Smooth muscle cell of trachea (primary cell): ENCODE measurements around the gene HNRNPCL1. TPM values are rescaled to one million over a fixed set of nuclear protein-coding genes. Genes with fewer than 3 reads are reported as not detected.

Experiments used
- total RNA-seq: library from RNA; depleted of rRNA; stranded (reverse); fragments of >200 nt; gene quantifications from 2 replicates; pipeline ENCODE4 v1.2.1, GENCODE V29; 2014

Gene HNRNPCL1
- total RNA-seq: not detected in 2 replicates

GRCh38 chr1:12848620-12849019 is at the start of gene HNRNPCL1:
HNRNPCL1 (minus strand) TSS chr1:12848720; CDS start chr1:12848289, 431 bp downstream.

GRCh38 chr1:12898170-12898569 is 49.6 kb upstream of the HNRNPCL1 start, which contains the start of gene PRAMEF10:
PRAMEF10 (minus strand) TSS chr1:12898270; CDS start chr1:12895847, 2,423 bp downstream.

GRCh38 chr1:12886101-12886500 is 37.6 kb upstream of the HNRNPCL1 start, which contains the start of gene PRAMEF4:
PRAMEF4 (minus strand) TSS chr1:12886201; CDS start chr1:12883394, 2,807 bp downstream.

GRCh38 chr1:12856786-12857185 is 8.3 kb upstream of the HNRNPCL1 start, which contains the start of gene PRAMEF2:
PRAMEF2 (plus strand) TSS chr1:12857086; CDS start chr1:12859010, 1,924 bp downstream.

GRCh38 chr1:12831310-12831709 is 17.2 kb downstream of the HNRNPCL1 start, which contains the start of gene PRAMEF11:
PRAMEF11 (minus strand) TSS chr1:12831410; CDS start chr1:12828789, 2,621 bp downstream.

Other genes with a start within 250 kb of the HNRNPCL1 start
- gene DHRS3, start 230.5 kb downstream of the HNRNPCL1 start, total RNA-seq: 52.5 and 174 TPM in 2 replicates
- gene AADACL4, start 204.6 kb downstream of the HNRNPCL1 start, total RNA-seq: not detected in 2 replicates
- gene AADACL3, start 132.6 kb downstream of the HNRNPCL1 start, total RNA-seq: not detected in 2 replicates
- gene CFAP107, start 102.5 kb downstream of the HNRNPCL1 start, total RNA-seq: under 0.01 TPM in 1 of 2 replicates, not detected in the other
- gene PRAMEF12, start 75.0 kb downstream of the HNRNPCL1 start, total RNA-seq: not detected in 2 replicates
- gene PRAMEF1, start 57.3 kb downstream of the HNRNPCL1 start, total RNA-seq: not detected in 2 replicates
- gene PRAMEF11, start 17.3 kb downstream of the HNRNPCL1 start, total RNA-seq: not detected in 2 replicates
- not detected in 2 replicates for gene PRAMEF2, start 8.4 kb upstream of the HNRNPCL1 start, total RNA-seq
- gene PRAMEF4, start 37.5 kb upstream of the HNRNPCL1 start, total RNA-seq: not detected in 2 replicates
- not detected in 2 replicates for gene PRAMEF10, start 49.5 kb upstream of the HNRNPCL1 start, total RNA-seq
- not detected in 2 replicates for gene PRAMEF7, start 67.9 kb upstream of the HNRNPCL1 start, total RNA-seq
- gene PRAMEF6, start 98.9 kb upstream of the HNRNPCL1 start, total RNA-seq: not detected in 2 replicates
- not detected in 2 replicates for gene PRAMEF27, start 207.9 kb upstream of the HNRNPCL1 start, total RNA-seq
- gene HNRNPCL3, start 212.0 kb upstream of the HNRNPCL1 start, total RNA-seq: not detected in 2 replicates
- gene PRAMEF25, start 222.1 kb upstream of the HNRNPCL1 start, total RNA-seq: not detected in 2 replicates